Panc1 (cell line): ENCODE measurements around the gene TRAPPC8. TPM values are rescaled to one million over a fixed set of nuclear protein-coding genes. Genes with fewer than 3 reads are reported as not detected.

Source experiments
- ATAC-seq: fragments of 200-7000 bp; cut with Tn5 transposase; 2 replicates; pipeline ENCODE4 v1.9.1; 2020; ENCODE audit warnings: mild to moderate bottlenecking, moderate library complexity
- BruUV-seq: library from RNA; stranded (reverse); fragments of 400-500 nt; replicated peaks from 2 replicates; lab custom pipeline; 2021; lab: Mats Ljungman, UMichigan
- CTCF ChIA-PET: fragments of 300-600 bp; sonication (Branson Sonifier 250); formaldehyde crosslinking; loops from one replicate; lab custom pipeline; 2022; ENCODE audit warnings: antibody characterized with exemption; lab: Charles Lee
- POLR2A ChIA-PET: fragments of 300-600 bp; sonication (Branson Sonifier 250); formaldehyde crosslinking; loops from one replicate; lab custom pipeline; 2022; ENCODE audit warnings: antibody characterized with exemption; lab: Charles Lee
- DNase-seq: peaks from one replicate; pipeline ENCODE4 v3.0.0-alpha.2; 2010; ENCODE audit warnings: low read depth, low spot score
- H3K27ac ChIP-seq: 2 replicates; pipeline ENCODE4 v1.5.1; 2011; ENCODE audit warnings: mild to moderate bottlenecking, low read length, inconsistent platforms
- H3K27me3 ChIP-seq: fragments of 200-500 bp; sonication (Bioruptor generic); 2 replicates; pipeline ENCODE4 v1.6.0; 2014; ENCODE audit warnings: low read length, inconsistent platforms; ENCODE audit not compliant: control insufficient read depth, insufficient read depth
- H3K36me3 ChIP-seq: fragments of 200-500 bp; sonication (Bioruptor generic); 2 replicates; pipeline ENCODE4 v1.5.1; 2014; ENCODE audit warnings: inconsistent platforms, mild to moderate bottlenecking, low read length, moderate library complexity; ENCODE audit not compliant: control insufficient read depth, insufficient read depth
- H3K4me1 ChIP-seq: 2 replicates; pipeline ENCODE4 v1.5.1; 2011; ENCODE audit warnings: inconsistent platforms, mild to moderate bottlenecking, low read length, moderate library complexity; ENCODE audit not compliant: control insufficient read depth, insufficient read depth
- H3K4me3 ChIP-seq, 2 experiments: 2 replicates each; pipeline ENCODE4 v1.5.1; 2011 to 2012; ENCODE audit warnings: low read depth in 2 of 2, low read length in 2 of 2, mild to moderate bottlenecking in 2 of 2, inconsistent platforms in 1 of 2, moderate library complexity in 1 of 2
- H3K9me3 ChIP-seq: fragments of 200-500 bp; sonication (Bioruptor generic); 2 replicates; pipeline ENCODE4 v1.5.1; 2014; ENCODE audit warnings: low read depth, mild to moderate bottlenecking, inconsistent platforms, low read length, moderate library complexity; ENCODE audit not compliant: control insufficient read depth, insufficient read depth
- POLR2AphosphoS5 ChIP-seq: IDR thresholded peaks from 2 replicates; pipeline ENCODE4 v1.6.1; 2012; ENCODE audit warnings: mild to moderate bottlenecking, low read depth, low read length, moderate library complexity
- SIN3A ChIP-seq: IDR thresholded peaks from 2 replicates; pipeline ENCODE4 v1.6.1; 2012; ENCODE audit warnings: low read depth, mild to moderate bottlenecking, low read length, moderate library complexity, borderline replicate concordance; ENCODE audit not compliant: insufficient read depth
- TCF7L2 ChIP-seq: IDR thresholded peaks from 2 replicates; pipeline ENCODE4 v1.6.1; 2011; ENCODE audit warnings: mild to moderate bottlenecking, low read depth, low read length, inconsistent platforms
- in situ Hi-C: cut with HindIII; loops from 2 replicates; pipeline ENCODE4 v1.10.0; 2016; ENCODE audit warnings: low sequenced_read_pairs, low pct_unique_long_range_greater_than_20kb
- intact Hi-C: fragments of 100-400 bp; cut with micrococcal nuclease; formaldehyde crosslinking; loops from one replicate; pipeline ENCODE4 v1.10.0; 2022; ENCODE audit not compliant: unreplicated experiment
- total RNA-seq: library from RNA; stranded (reverse); gene quantifications from one replicate; pipeline ENCODE4 v1.2.1, GENCODE V29; 2021; ENCODE audit not compliant: unreplicated experiment
- TF ChIP-seq, protein P1 (sequence below), 2 experiments: IDR thresholded peaks; 2 replicates each; pipeline ENCODE4 v1.6.1; 2011 to 2012; ENCODE audit warnings: low read depth in 2 of 2, control low read depth in 1 of 2, low read length in 1 of 2, mild to moderate bottlenecking in 1 of 2, moderate library complexity in 1 of 2; ENCODE audit not compliant: insufficient read depth in 1 of 2
- TF ChIP-seq, protein P2 (sequence below): fragments of 450-650 bp; IDR thresholded peaks from 2 replicates; pipeline ENCODE4 v1.5.1; 2017; ENCODE audit warnings: mild to moderate bottlenecking

Gene TRAPPC8
- total RNA-seq, 1 experiment from 2014 or later = 35.3 TPM

DNA sequence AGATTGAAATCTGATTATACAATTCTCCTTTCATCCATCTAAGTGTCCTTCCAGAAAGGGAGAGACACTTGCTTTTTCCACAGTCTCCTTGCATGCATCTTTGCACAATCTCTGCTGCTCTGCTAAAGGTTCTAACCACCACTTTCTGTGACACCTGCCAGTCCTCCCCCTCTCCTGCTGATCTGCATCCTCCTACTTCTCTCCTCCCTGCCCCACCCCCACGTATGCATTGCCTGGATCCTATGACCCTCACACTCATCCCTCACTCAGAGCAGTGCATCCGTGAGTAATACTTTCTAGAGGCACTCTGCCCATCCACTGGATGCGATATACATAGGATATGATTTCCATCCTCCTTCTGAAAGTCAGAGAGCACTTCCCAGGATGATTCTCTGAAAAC lies 27.7 kb upstream of the TRAPPC8 start:
- H3K27me3 ChIP-seq = no peaks in the 10 kb centered on the region
- H3K27ac ChIP-seq = no peak overlapping the region
- H3K9me3 ChIP-seq = no peaks in the 10 kb centered on the region
- intact Hi-C loops = no loop called here
- in situ Hi-C loops = no loop called here
- no peak for ATAC-seq
- H3K4me1 ChIP-seq = no peaks in the 10 kb centered on the region
- DNase-seq = no peak
- TF ChIP-seq, protein P1, sequence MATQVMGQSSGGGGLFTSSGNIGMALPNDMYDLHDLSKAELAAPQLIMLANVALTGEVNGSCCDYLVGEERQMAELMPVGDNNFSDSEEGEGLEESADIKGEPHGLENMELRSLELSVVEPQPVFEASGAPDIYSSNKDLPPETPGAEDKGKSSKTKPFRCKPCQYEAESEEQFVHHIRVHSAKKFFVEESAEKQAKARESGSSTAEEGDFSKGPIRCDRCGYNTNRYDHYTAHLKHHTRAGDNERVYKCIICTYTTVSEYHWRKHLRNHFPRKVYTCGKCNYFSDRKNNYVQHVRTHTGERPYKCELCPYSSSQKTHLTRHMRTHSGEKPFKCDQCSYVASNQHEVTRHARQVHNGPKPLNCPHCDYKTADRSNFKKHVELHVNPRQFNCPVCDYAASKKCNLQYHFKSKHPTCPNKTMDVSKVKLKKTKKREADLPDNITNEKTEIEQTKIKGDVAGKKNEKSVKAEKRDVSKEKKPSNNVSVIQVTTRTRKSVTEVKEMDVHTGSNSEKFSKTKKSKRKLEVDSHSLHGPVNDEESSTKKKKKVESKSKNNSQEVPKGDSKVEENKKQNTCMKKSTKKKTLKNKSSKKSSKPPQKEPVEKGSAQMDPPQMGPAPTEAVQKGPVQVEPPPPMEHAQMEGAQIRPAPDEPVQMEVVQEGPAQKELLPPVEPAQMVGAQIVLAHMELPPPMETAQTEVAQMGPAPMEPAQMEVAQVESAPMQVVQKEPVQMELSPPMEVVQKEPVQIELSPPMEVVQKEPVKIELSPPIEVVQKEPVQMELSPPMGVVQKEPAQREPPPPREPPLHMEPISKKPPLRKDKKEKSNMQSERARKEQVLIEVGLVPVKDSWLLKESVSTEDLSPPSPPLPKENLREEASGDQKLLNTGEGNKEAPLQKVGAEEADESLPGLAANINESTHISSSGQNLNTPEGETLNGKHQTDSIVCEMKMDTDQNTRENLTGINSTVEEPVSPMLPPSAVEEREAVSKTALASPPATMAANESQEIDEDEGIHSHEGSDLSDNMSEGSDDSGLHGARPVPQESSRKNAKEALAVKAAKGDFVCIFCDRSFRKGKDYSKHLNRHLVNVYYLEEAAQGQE (IDR thresholded peaks at IDR 0.05; ENCODE audit: insufficient read depth in 1 of 2, low read depth in 2 of 2, low read length in 1 of 2) = no peak
- TF ChIP-seq POLR2AphosphoS5 (no peak), TCF7L2 (no peak), SIN3A (no peak)
- TF ChIP-seq, protein P2, sequence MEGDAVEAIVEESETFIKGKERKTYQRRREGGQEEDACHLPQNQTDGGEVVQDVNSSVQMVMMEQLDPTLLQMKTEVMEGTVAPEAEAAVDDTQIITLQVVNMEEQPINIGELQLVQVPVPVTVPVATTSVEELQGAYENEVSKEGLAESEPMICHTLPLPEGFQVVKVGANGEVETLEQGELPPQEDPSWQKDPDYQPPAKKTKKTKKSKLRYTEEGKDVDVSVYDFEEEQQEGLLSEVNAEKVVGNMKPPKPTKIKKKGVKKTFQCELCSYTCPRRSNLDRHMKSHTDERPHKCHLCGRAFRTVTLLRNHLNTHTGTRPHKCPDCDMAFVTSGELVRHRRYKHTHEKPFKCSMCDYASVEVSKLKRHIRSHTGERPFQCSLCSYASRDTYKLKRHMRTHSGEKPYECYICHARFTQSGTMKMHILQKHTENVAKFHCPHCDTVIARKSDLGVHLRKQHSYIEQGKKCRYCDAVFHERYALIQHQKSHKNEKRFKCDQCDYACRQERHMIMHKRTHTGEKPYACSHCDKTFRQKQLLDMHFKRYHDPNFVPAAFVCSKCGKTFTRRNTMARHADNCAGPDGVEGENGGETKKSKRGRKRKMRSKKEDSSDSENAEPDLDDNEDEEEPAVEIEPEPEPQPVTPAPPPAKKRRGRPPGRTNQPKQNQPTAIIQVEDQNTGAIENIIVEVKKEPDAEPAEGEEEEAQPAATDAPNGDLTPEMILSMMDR = no peak
- ChIA-PET CTCF (no interaction called here), POLR2A (no interaction called here)
- H3K36me3 ChIP-seq = no peaks in the 10 kb centered on the region
- BruUV-seq = no TSS peak
- no peak overlapping the region for H3K4me3 ChIP-seq

DNA sequence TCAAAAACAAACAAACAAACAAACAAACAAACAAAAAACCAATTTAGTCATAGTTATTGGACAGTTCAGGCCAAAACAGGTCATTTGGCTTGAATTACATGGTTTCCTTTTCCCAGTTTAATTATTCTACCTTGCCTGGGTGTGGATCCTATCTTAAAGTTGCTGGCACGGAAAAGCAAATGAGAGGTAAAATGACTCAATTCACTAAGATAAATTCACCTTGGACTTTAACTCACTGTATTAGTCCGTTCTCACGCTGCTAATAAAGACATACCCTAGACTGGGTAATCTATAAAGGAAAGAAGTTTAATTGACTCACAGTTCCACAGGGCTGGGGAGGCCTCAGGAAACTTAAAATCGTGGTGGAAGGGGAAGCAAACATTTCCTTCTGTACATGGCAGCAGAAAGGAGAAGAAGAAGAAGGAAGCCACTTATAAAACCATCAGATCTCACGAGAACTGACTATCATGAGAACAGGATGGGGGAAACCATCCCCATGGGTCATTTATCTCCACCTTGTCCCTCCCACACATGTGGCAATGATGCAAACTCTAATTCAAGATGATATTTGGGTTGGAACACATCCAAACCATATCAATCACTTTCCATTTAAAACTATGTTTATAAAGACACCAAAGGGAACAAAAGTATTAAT lies 22.5 kb upstream of the TRAPPC8 start:
- ChIA-PET CTCF (no interaction called here), POLR2A (no interaction called here)
- H3K9me3 ChIP-seq = no peaks in the 10 kb centered on the region
- DNase-seq (no peak), ATAC-seq (no peak)
- TF ChIP-seq POLR2AphosphoS5 (no peak), SIN3A (no peak), TCF7L2 (no peak)
- TF ChIP-seq, protein P2 = no peak
- TF ChIP-seq, protein P1 (IDR thresholded peaks at IDR 0.05; ENCODE audit: insufficient read depth in 1 of 2, low read depth in 2 of 2, low read length in 1 of 2) = no peak
- H3K36me3 ChIP-seq = no peaks in the 10 kb centered on the region
- in situ Hi-C loops (no loop called here), intact Hi-C loops (no loop called here)
- H3K4me1 ChIP-seq = no peaks in the 10 kb centered on the region
- no TSS peak for BruUV-seq
- H3K27ac ChIP-seq = no peak overlapping the region
- H3K4me3 ChIP-seq = no peak overlapping the region
- H3K27me3 ChIP-seq = no peaks in the 10 kb centered on the region
